ENCODE results near the gene NKTR.

Gene NKTR

DNA sequence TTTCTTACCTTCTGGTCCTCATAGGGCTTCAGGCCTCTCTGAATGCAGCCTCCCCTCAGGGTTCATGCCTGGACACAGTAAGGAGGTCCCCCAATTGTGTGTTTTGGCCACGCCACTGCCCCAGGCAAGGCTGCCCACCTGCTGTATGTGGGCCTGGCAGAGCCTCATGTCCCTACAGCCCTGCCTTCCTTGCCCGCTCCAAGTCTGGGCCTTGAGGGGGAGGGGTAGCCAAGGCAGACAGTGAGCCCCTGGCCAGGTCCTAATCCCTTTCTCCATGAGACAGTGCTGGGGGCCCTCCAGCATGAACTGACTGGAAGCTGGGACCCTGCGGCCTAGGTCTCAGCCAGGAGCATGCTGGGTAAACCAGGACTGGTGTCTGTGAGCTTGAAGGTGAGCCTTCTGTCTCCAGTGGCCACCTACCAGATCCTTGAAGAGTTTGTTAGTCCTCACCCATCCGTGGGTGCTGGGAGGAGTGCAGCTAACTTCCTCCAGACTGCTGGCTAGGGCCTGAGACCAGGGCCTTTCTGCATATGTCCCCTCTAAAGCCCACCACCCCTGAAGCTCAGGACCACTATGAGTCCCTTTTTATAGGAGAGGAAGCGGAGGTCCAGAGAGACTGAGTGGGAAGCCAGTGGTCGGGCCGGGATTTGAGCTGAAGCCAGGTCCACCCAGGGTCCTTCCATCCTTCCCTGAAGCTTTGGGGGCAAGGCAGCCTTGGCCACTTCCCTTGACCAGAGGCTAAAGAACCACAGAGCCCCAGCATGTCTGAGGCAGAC is 61.7 kb downstream of the NKTR start:
- DNase-seq (ENCODE audit: low read depth in 2 of 2) = no peak

- DNase-seq (ENCODE audit: low read depth in 2 of 2) = no peak
Observed at GRCh38 chr3:42662813-42663535, 62.5 kb downstream of the NKTR start.

DNA sequence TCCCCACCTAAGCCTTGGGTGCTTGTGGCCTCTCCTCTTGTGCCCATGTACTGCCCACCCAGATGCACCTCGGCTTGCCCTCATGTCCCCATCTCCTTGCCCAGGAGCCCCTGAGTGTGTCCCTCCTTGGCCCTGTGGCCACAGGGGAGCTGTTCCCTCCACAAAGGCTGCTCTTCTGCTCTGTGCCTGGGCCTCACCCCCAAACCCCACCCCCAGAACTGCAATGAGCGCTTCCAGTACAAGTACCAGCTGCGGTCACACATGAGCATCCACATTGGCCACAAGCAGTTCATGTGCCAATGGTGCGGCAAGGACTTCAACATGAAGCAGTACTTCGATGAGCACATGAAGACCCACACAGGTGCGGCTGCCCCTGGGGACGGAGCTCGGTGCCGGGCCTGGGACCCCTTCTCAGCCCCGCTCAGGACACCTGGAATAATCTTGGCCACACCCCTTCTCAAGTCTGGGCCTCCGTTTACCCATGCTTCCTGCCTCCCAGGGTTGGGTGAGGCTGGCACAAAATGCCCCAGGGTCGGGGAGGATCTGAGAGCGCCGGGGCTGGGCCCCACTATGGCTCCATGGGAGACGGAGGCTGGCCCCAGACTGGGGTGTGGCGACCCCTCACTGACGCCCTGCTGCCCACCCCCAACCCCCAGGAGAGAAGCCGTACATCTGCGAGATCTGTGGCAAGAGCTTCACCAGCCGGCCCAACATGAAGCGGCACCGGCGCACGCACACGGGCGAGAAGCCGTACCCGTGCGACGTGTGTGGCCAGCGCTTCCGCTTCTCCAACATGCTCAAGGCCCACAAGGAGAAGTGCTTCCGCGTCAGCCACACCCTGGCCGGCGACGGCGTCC is 63.3 kb downstream of the NKTR start:
- no peak for DNase-seq (ENCODE audit: low read depth in 2 of 2)

GRCh38 chr3:42664438-42664803 is 63.9 kb downstream of the NKTR start:
- no peak for DNase-seq (ENCODE audit: low read depth in 2 of 2)

DNA sequence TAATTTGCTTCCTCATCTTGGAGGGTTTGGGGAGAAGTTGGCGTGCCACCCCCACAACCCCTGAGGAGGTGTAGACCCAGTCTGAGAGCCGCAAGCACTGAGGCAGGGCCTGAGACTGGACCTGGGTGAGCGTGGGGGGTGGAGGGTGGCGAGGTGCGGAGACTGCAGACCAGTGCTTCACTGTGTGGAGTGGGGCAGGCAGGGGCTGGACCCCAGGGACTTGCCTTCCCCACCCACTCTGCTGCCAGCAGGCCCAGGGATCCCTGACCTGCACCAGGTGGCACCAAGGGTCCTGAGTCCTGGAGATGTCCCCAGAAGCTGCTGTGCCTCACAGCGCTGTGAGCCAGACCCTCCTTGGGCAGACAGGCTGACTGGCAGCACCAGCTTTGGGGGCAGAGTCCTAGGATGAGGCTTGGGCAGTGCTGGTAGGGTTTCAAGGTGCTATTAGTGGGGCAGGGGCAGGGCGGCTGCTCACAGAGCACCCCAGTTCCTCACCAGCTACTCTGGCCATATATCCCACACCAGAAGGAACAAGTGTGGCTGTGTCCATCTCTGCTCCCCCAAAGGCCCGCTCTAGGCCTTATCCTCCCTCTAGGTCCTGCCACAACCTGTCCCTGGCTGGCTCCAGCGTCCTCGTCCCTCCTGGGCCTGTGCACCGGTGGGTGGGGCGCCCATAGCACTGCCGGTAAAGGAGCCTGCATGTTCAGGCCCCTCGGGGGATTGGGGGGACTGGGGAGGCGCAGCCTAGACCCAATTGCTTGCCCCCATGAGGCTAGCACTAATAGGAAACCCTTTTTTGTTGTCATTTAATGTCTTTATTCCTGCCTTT is 64.8 kb downstream of the NKTR start:
- no peak for DNase-seq (ENCODE audit: low read depth in 2 of 2)

GRCh38 chr3:42666022-42666421 is 65.5 kb downstream of the NKTR start:
- DNase-seq (ENCODE audit: low read depth in 2 of 2) = no peak

GRCh38 chr3:42666577-42666998 is 66.1 kb downstream of the NKTR start:
- no peak for DNase-seq (ENCODE audit: low read depth in 2 of 2)

GRCh38 chr3:42667096-42667522 is 66.6 kb downstream of the NKTR start:
- no peak for DNase-seq (ENCODE audit: low read depth in 2 of 2)

DNA sequence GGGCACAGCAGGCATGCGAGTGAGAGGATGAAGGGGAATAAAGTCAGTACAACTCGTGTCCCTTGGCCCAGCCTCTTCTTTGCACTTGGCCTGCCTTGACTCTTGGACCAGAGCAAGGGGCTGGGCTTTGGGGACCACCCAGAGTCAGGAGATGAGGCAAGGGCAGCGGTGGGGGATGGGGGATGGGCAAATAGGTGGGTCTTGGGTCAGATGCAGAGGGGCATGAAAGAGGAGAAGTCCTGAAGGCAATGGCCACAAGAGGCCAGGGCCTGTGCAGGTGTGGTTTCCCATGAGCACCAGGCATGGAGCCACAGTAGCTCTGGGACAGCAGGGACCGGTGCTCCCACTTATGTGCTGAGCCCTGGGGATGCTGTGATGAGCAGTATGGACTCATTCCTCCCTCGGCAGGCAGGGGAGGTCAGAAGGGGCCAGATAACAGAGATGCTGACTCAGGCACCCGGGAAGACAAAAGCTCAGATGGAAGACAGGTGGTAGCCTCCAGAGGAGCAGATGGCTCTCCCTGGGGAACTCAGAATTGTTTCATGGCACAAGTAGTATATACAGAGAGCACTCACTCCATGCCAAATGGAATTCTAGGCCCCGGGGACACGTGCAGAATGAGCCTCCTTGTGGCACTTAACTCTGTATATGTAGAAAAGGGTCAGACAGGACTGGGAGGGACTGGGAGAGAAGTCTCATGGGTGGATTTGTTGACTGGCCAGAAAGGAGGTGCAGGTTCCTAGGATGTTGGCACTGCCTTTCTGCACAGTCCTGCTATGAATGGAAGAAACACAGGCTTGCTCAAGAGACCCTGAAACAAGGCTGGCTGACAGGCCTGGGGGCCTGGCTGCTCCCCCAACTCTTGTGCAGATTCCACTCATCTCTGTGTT is 67.3 kb downstream of the NKTR start:
- no peak for DNase-seq (ENCODE audit: low read depth in 2 of 2)

DNA sequence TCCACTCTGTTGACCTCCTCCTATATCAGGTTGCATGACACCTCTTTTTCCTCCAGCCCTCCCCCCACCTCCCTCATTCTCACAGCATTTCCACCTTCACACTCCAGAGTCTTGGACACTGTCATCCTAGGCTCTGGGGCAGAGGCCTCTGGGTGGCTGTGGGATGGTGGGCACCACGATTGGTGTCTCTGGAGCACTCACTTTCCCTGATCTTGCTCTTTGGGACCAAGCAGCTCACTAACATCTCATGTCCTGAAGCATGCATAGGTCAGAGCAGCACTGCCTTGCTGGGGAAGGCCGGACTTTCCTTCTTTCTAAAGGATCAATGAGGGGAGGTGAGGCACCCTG is 67.9 kb downstream of the NKTR start:
- no peak for DNase-seq (ENCODE audit: low read depth in 2 of 2)

- no peak for DNase-seq (ENCODE audit: low read depth in 2 of 2)
Observed at GRCh38 chr3:42668793-42669217, 68.3 kb downstream of the NKTR start.

- no peak for DNase-seq (ENCODE audit: low read depth in 2 of 2)
Observed at GRCh38 chr3:42670051-42670576, 69.6 kb downstream of the NKTR start.

DNA sequence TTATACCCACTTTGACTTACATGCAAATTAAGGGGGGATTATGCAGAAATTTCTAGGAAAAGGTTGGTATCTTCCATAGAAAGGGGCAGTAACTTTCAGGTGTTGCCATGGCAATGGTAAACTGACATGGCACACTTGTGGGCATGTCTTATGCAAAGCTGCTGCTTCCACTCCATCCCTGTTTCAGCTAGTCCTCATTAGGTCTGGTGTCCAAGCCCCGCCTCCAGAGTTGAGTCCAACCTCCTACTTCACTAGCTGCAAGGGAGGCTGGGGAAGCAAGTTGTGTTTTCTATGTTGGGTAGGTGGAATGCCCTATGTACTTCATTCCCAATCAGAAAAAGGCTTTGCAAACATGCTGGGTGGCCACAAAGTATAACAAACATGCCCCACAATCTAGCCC is 70.2 kb downstream of the NKTR start:
- no peak for DNase-seq (ENCODE audit: low read depth in 2 of 2)

DNA sequence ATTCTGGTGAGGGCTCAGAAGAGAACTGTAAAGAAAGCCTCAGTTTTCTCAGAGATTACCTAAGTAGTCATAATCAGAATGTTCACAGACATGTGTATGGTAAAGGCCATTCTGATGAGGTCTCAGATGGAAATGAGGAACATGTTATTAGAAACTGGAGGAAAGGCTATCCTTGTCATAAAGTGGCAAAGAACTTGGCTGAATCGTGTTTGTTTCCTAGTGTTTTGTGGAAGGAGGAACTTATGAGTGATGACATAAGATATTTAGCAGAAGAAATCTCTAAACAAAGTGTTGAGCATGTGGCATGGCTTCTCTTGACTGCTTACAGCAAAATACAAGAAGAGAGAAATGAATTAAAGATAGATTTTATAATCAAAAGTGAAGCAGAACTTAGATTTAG is 72.0 kb downstream of the NKTR start:
- DNase-seq (ENCODE audit: low read depth in 2 of 2) = no peak

GRCh38 chr3:42673082-42673481 is 72.6 kb downstream of the NKTR start:
- no peak for DNase-seq (ENCODE audit: low read depth in 2 of 2)

DNA sequence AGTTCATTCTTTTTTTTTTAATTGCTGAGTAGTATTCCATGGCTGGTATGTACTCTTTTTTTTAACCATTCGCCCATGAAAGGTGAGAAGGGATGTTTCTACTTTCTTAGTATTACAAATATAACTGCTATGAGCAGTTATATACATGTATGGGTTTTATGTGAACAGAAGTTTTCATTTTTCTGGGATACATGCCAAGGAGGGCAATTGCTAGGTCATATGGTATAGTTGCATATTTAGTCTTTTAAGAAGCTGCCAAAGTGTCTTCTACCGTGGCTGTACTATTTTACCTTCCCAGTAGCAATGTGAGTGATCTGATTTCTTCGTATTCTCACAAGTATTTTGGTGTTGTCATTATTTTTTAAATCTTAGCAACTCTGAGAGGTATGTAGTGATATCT is 73.7 kb downstream of the NKTR start:
- no peak for DNase-seq (ENCODE audit: low read depth in 2 of 2)

GRCh38 chr3:42675909-42676308 is 75.4 kb downstream of the NKTR start:
- no peak for DNase-seq (ENCODE audit: low read depth in 2 of 2)

DNA sequence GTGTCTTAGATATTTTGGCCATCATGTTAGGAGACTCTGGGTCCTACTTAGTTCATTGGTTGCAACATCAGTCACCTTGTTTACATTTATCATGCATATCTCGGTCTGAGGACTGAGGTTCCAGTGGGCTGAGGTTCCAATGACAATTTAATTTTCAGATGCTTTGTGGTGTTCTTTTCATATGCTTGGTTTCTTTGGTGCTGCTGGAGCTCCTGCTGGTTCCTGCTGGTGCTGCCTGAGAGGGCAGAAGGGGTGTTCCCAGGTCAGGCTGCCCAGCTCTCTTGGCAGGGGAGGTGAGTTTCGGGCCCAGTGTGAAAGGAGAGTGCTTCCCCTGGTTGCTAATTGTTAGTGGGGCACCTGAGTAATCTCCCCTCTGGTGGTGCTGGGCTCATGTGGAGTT is 78.0 kb downstream of the NKTR start:
- no peak for DNase-seq (ENCODE audit: low read depth in 2 of 2)

GRCh38 chr3:42680271-42680670 is 79.8 kb downstream of the NKTR start:
- no peak for DNase-seq (ENCODE audit: low read depth in 2 of 2)

GRCh38 chr3:42680806-42681205 is 80.3 kb downstream of the NKTR start:
- no peak for DNase-seq (ENCODE audit: low read depth in 2 of 2)

All from fibroblast of skin of left biceps (primary cell).